HG03521 (cell line): ENCODE results near the gene TMEM98.
"Not testable (repeated sequence)": the region's sequence is repeated elsewhere in the genome, so short reads cannot be mapped to it uniquely, and the experiment has no call there.

ENCODE experiments used
- ATAC-seq: cut with Tn5 transposase; IDR thresholded peaks from one replicate; pipeline ENCODE4 v1.9.1; 2021; ENCODE audit warnings: mild to moderate bottlenecking, moderate library complexity; ENCODE audit not compliant: unreplicated experiment

TMEM98 gene

GRCh38 chr17:32976605-32977004 is 48.7 kb downstream of the TMEM98 start:
- ATAC-seq = no peak

- no peak for ATAC-seq
Measured at GRCh38 chr17:32980230-32980629, 52.3 kb downstream of the TMEM98 start.

GRCh38 chr17:32981611-32982010 is 53.7 kb downstream of the TMEM98 start:
- ATAC-seq = not testable (repeated sequence)

GRCh38 chr17:32985050-32985756 is 57.2 kb downstream of the TMEM98 start:
- no peak for ATAC-seq

GRCh38 chr17:32987453-32987805 is 59.5 kb downstream of the TMEM98 start:
- ATAC-seq = not testable (repeated sequence)

GRCh38 chr17:32987868-32988267 is 59.9 kb downstream of the TMEM98 start:
- ATAC-seq = not testable (repeated sequence)

GRCh38 chr17:32988481-32989101 is 60.6 kb downstream of the TMEM98 start:
- ATAC-seq = no peak

GRCh38 chr17:32992321-32993033 is 64.5 kb downstream of the TMEM98 start:
- no peak for ATAC-seq

GRCh38 chr17:32993977-32994376 is 66.0 kb downstream of the TMEM98 start:
- ATAC-seq = no peak
